Measurements from ENCODE around the gene GLIS1.

GLIS1 gene

DNA sequence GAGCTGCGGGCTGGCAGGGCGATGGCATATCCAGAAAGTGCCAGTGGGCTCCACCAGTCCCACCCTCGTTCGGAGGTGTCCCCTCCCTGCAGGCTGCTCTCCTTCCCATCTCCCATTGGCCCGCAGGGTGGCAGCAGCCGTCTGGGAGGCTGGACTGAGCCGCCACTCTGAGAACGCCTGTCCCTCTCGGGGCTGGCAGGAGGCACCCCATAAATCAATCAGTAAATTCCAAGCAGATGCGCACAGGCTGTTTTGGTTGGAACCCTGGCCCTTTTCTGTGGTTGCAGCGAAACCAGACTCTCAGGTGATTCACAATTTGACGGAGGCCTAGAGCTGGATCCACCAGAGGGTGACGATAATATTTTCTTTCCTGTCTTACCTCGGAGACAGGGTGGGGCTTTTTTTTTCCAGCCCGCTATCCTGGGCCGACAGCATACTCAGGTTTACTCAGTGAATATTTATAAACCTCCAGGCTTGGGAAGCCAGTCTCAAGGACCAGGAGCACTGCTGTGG lies 99.7 kb downstream of the GLIS1 start:
- Histone ChIP-seq H3K36me3 (ENCODE audit: insufficient read depth, low read length) (no peaks in the 10 kb centered on the region), H3K4me3 (no peak overlapping the region), H3K9ac (ENCODE audit: insufficient read length) (no peak overlapping the region), H3K27ac (no peak overlapping the region), H3K9me3 (ENCODE audit: low read depth, low read length) (no peaks in the 10 kb centered on the region)
- no peak for DNase-seq (ENCODE audit: low read depth, low spot score)
- TF ChIP-seq POLR2AphosphoS5 (IDR thresholded peaks at IDR 0.05; ENCODE audit: borderline replicate concordance, low read depth, low read length) (no peak), FOXP2 (optimal IDR thresholded peaks at IDR 0.05; ENCODE audit: control extremely low read depth, extremely low read length, insufficient read depth) (no peak), EZH2 (IDR thresholded peaks at IDR 0.05) (no peak)

DNA sequence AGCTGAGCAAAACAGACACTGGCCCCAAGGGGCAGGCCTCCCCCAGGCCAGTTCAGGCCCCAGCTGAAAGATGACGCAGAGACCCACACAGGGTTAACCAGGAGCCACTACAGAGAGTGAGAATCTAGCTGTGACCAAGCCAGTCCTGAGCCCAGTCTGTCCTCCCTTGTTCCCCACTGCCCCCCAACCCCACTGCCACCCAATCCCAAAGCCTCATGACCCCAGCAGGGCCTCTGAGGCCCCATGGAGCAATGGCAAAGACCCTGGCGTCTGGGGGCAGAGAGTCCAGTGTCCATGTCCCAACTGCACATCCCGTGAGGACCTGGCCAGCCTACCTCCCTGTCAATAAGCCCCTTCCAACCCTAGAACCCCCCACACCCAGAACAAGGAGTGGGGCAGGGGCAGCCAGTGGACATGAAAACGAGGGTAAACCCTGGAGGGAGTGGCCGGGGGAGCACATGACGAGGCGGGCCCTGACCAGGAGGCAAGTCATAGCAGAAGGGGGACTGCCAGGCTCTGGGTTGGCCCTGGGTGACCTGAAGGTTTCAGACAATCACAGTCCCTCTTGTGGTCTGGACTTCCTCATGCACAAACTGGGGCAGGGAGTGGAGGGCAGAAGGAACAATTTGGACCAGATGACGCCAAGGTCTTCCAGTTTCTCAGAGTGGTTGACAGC lies 100.5 kb downstream of the GLIS1 start:
- no peak for DNase-seq (ENCODE audit: low read depth, low spot score)
- H3K9me3 ChIP-seq (ENCODE audit: low read depth, low read length), result no peaks in the 10 kb centered on the region
- H3K36me3 ChIP-seq (ENCODE audit: insufficient read depth, low read length), result no peaks in the 10 kb centered on the region
- no peak overlapping the region for H3K27ac ChIP-seq
- TF ChIP-seq EZH2 (IDR thresholded peaks at IDR 0.05), result no peak
- TF ChIP-seq FOXP2 (optimal IDR thresholded peaks at IDR 0.05; ENCODE audit: control extremely low read depth, extremely low read length, insufficient read depth), result no peak
- TF ChIP-seq POLR2AphosphoS5 (IDR thresholded peaks at IDR 0.05; ENCODE audit: borderline replicate concordance, low read depth, low read length), result no peak
- H3K4me3 ChIP-seq, result no peak overlapping the region
- no peak overlapping the region for H3K9ac ChIP-seq (ENCODE audit: insufficient read length)

DNA sequence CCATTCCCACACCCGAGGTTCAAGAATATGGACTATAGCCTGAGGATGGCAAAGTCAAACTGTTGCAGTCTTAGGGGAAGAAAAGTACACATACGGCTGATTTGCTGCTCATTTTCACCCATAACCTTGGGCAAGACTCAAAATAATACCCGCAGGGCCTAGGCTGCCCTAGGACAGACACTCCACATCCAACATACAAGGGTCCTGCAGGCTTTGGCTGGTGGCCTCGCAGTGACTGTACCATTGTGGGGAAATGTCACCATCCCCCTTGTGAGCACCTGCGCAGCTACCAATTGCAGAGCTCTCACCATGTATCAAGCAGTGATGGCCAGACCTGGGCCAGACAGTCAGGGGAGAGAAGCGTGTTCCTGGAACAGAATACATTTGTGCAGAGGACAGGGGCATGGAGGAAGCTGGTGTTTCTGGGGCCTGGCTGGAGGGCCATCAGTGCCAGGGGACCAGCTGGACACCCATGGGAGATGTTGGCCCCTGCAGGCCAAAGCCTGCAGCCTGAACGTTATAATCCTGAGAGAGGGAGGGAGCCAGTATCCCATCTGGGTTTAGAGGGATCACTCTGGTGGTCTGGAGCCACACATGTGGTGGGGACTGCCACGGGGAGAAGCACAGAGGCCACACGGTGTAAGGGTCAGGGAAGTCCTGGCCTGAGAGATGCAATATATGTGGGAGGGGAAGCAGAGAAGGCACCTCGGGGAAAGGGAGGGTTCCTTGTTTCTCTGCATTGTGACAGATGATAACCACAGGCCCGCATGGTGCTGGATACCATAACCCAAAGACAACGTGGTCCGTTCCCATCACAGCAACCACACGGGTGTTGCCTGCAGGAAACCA lies 101.2 kb downstream of the GLIS1 start:
- H3K36me3 ChIP-seq (ENCODE audit: insufficient read depth, low read length), result no peaks in the 10 kb centered on the region

DNA sequence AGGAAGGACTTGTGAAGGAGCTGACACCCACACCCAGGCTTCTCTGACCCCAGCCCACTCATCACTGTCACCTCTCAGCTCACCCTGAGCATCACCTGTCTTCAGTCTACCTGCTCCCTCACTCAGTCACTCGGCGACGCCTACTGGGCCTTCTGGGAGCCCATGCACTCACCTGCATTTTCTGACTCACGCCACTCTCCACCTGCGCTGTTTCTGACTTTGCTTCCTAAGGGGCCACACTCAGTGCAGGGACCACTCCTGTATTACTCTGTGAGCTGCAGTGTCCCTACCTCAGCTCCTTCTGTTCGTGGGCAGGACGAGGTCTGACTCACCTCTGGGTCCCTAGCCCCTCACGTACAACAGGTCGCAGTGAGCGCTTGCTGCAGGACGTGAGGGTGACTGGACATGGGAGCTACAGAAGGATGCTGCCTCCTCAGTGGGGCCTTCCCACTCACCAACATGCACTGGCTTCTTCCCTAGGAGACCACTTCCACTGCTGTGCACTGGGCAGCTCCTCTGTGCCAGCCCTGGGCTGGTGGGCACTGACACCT lies 102.3 kb downstream of the GLIS1 start:
- H3K36me3 ChIP-seq (ENCODE audit: insufficient read depth, low read length), result no peaks in the 10 kb centered on the region
- no peak for DNase-seq (ENCODE audit: low read depth, low spot score)
- H3K9ac ChIP-seq (ENCODE audit: insufficient read length), result no peak overlapping the region
- H3K27ac ChIP-seq, result no peak overlapping the region
- H3K4me3 ChIP-seq, result no peak overlapping the region
- TF ChIP-seq FOXP2 (optimal IDR thresholded peaks at IDR 0.05; ENCODE audit: control extremely low read depth, extremely low read length, insufficient read depth) (no peak), EZH2 (IDR thresholded peaks at IDR 0.05) (no peak), POLR2AphosphoS5 (IDR thresholded peaks at IDR 0.05; ENCODE audit: borderline replicate concordance, low read depth, low read length) (no peak)
- no peaks in the 10 kb centered on the region for H3K9me3 ChIP-seq (ENCODE audit: low read depth, low read length)

More for the DNA sequence above, 101.2 kb downstream of the GLIS1 start:
- no peak overlapping the region for H3K9ac ChIP-seq (ENCODE audit: insufficient read length)
- H3K27ac ChIP-seq, result no peak overlapping the region
- TF ChIP-seq FOXP2 (optimal IDR thresholded peaks at IDR 0.05; ENCODE audit: control extremely low read depth, extremely low read length, insufficient read depth) (no peak), EZH2 (IDR thresholded peaks at IDR 0.05) (no peak)
- DNase-seq (ENCODE audit: low read depth, low spot score), result no peak
- no peaks in the 10 kb centered on the region for H3K9me3 ChIP-seq (ENCODE audit: low read depth, low read length)
- no peak overlapping the region for H3K4me3 ChIP-seq

DNA sequence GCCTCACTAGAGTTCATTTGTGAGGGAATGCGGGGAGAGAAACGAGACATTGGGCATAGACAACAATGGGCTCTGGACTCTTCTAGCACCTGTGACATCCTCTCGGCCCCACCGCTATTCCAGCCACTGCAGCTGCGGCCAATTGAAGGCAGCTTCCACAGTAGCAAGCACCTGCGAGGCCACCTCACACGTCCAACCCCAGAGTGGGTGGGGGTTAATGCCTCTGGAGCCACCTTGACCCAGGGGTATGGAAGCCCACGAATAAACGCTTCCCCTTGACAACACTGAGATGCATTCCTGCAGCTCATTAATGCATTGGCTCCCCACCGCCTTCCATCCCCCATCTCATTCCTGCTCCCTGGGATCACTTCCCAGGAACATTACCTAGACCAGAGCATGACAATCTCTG lies 104.4 kb downstream of the GLIS1 start:
- H3K27ac ChIP-seq, result no peak overlapping the region
- no peaks in the 10 kb centered on the region for H3K9me3 ChIP-seq (ENCODE audit: low read depth, low read length)
- no peak overlapping the region for H3K4me3 ChIP-seq
- no peaks in the 10 kb centered on the region for H3K36me3 ChIP-seq (ENCODE audit: insufficient read depth, low read length)
- H3K9ac ChIP-seq (ENCODE audit: insufficient read length), result no peak overlapping the region
- no peak for DNase-seq (ENCODE audit: low read depth, low spot score)
- TF ChIP-seq FOXP2 (optimal IDR thresholded peaks at IDR 0.05; ENCODE audit: control extremely low read depth, extremely low read length, insufficient read depth), result no peak
- TF ChIP-seq EZH2 (IDR thresholded peaks at IDR 0.05), result no peak
- TF ChIP-seq POLR2AphosphoS5 (IDR thresholded peaks at IDR 0.05; ENCODE audit: borderline replicate concordance, low read depth, low read length), result no peak

DNA sequence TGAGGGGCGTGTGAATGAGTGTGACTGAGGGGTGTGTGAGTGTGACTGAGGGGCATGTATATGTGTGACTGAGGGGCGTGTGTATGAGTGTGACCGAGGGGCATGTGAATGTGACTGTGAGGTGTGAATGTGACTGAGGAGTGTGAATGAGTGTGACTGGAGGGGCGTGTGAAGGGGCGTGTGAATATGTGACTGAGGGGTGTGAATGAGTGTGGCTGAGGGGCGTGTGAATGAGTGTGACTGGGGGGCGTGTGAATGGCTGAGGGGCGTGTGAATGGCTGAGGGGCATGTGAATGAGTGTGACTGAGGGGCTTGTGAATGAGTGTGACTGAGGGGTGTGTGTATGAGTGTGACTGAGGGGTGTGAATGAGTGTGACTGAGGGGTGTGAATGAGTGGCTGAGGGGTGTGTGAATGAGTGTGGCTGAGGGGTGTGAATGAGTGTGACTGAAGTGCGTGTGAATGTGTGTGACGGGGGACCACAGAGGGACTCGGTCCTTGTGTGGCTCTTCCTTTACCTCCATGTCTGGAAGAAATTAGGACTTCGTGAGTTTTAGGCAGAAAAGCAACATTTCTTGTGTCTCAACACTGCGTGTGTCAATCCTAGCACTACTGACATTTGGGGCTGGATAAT lies 105.8 kb downstream of the GLIS1 start:
- H3K36me3 ChIP-seq (ENCODE audit: insufficient read depth, low read length), result no peaks in the 10 kb centered on the region
- H3K9ac ChIP-seq (ENCODE audit: insufficient read length), result no peak overlapping the region
- H3K4me3 ChIP-seq, result no peak overlapping the region
- no peak for DNase-seq (ENCODE audit: low read depth, low spot score)
- no peak overlapping the region for H3K27ac ChIP-seq
- TF ChIP-seq EZH2 (IDR thresholded peaks at IDR 0.05) (no peak), POLR2AphosphoS5 (IDR thresholded peaks at IDR 0.05; ENCODE audit: borderline replicate concordance, low read depth, low read length) (no peak), FOXP2 (optimal IDR thresholded peaks at IDR 0.05; ENCODE audit: control extremely low read depth, extremely low read length, insufficient read depth) (no peak)
- H3K9me3 ChIP-seq (ENCODE audit: low read depth, low read length), result no peaks in the 10 kb centered on the region

DNA sequence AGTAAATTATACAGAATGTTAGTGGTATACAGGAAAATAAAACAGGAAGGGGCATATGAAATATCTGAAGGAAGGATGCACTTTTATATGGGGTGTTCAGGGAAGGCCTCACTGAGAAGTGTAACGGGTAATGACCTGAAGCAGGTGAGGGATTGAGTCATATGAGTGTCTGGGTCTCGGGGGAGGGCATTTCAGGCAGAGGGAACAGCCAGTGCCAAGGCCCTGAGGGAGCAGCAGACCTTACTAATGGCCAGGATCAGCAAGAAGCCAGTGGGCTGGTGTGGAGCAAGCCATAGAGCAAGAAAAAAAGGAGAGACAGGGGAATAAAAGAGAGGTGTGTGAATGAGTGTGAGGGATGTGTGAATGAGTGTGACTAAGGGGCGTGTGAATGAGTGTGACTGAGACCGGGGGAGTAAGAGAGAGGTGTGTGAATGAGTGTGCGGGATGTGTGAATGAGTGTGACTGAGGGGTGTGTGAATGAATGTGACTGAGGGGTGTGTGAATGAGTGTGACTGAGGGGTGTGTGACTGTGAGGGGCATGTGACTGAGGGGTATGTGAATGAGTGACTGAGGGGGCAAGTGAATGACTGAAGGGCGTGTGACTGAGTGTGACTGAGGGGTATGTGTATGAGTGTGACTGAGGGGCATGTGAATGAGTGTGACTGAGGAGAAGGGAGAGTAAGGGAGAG lies 107.2 kb downstream of the GLIS1 start:
- Histone ChIP-seq H3K4me3 (no peak overlapping the region), H3K27ac (no peak overlapping the region), H3K9ac (ENCODE audit: insufficient read length) (no peak overlapping the region), H3K9me3 (ENCODE audit: low read depth, low read length) (no peaks in the 10 kb centered on the region), H3K36me3 (ENCODE audit: insufficient read depth, low read length) (no peaks in the 10 kb centered on the region)
- DNase-seq (ENCODE audit: low read depth, low spot score), result no peak
- TF ChIP-seq FOXP2 (optimal IDR thresholded peaks at IDR 0.05; ENCODE audit: control extremely low read depth, extremely low read length, insufficient read depth), result no peak
- no peak for TF ChIP-seq EZH2 (IDR thresholded peaks at IDR 0.05)
- no peak for TF ChIP-seq POLR2AphosphoS5 (IDR thresholded peaks at IDR 0.05; ENCODE audit: borderline replicate concordance, low read depth, low read length)

All from SK-N-MC (cell line).